GM19397 (cell line): Measurements from ENCODE around the gene SLC43A3.
"Not testable (repeated sequence)": the region's sequence is repeated elsewhere in the genome, so short reads cannot be mapped to it uniquely, and the experiment has no call there.

Source experiments
- ATAC-seq: cut with Tn5 transposase; IDR thresholded peaks from one replicate; pipeline ENCODE4 v1.9.1; 2021; ENCODE audit warnings: mild to moderate bottlenecking, moderate library complexity; ENCODE audit not compliant: unreplicated experiment

The SLC43A3 gene

DNA sequence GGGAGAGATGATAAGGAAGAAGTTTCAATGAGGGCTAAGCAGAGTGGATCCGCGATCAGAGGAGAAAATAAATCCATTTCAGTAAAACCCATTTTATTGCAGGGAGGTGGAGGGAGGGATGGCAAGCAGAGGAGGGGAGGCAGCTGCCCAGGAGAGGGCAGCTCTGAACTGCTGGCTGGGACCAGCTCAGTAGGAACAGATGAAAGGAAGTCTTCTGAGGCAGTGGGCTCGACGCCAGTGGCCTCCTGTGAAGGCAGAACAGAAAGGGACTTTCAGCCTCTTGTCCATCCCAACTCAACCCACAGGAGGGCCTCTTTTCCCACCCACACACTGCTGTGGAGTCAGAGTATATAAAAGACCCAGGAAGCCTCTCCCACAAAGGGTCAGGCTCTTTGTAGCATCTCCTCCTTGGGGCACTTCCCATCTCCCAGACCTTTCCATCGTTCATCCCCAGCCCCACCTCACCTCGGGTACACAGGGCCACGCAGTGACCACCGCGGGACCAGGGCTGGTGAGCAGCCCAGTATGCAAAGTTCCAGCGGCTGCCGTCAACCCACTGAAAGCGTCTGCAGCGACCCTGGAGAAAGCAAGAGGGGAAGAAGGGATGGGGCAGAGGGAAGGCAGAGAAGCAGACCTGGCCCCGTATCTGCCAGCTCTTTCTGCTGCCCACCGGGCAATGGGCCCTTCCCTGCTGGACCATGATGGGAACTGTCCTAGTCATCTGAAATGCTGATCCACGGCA lies 39.5 kb downstream of the SLC43A3 start:
- ATAC-seq: no peak

DNA sequence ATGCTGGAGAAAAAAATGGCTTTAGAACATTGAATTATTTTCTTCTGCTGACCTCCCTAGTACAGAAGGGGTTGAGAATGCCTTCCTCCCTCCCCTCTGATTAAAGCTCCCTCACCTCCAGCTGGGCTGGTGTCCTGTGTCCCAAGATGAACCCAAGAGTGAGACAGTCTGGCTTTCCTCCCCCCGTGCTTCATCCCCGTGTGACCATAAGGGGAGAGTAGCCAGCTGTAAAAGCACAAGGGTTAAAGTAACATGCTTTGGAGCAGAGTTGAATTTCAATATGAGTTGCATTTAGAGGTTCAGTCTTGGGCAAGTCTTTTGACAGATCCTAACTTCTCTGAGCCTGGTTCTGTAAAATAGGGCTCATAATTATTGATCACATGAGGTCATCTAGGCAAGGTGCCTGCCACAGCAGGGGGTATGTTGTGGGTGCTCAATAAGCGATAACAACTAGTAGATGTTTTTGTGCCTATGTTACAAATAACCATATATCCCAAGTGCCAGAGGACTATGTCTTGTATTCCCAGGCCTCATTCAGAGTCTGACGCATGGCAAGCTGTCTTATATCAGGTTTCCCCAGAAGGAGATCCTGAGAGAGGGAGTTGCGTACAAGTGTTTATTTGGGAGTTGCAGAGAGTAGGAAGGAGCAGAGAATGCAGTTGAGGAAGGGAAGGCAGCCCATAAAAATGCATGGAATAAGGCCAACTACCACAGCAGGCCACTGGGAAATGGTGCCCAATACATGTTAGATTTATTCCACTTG lies 40.6 kb downstream of the SLC43A3 start:
- no peak for ATAC-seq

DNA sequence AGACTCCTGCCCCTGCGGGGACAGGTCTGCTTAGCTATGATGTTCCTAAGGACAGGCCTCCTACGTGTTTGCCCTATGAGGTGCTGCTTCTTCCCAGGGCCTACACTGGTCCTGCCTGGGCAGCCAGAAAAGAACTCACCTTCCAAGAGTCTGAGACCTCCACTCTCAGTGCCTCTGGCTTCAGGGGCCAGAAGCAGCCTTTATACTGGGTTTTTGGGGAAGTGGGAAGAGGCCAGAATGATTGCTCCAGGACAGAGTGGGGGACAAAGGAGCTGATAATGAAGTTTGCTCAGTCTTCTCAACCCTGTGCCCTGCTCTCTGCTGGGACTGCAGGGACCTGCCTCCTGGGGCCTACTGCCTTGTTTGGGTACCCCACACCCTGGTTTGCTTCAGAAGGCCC lies 45.9 kb downstream of the SLC43A3 start, which contains the start of gene PRG3:
PRG3 (minus strand) TSS at position 176 of the 400 bp plus-strand sequence. CDS start 442 bp downstream, outside the sequence.
- no peak for ATAC-seq

DNA sequence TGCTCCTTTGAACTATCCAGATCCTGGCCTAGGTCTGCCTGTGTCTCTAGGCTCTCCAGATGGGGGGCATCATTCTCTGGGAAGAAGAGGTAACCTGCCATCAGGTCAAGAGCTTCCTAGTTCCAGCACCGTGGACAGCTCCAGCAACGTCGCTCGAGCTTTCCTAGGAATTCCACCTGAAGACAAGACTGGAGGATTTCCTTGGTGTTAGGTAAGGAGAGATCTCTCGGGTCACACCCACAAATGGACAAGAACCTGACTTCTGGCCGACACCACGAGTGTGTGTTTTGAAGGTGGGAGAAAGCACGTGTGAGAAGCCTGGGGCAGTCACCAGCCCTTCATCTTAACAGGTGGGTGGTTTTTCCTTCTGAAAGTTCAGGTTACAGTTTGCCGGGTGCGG lies 47.2 kb downstream of the SLC43A3 start:
- no peak for ATAC-seq

DNA sequence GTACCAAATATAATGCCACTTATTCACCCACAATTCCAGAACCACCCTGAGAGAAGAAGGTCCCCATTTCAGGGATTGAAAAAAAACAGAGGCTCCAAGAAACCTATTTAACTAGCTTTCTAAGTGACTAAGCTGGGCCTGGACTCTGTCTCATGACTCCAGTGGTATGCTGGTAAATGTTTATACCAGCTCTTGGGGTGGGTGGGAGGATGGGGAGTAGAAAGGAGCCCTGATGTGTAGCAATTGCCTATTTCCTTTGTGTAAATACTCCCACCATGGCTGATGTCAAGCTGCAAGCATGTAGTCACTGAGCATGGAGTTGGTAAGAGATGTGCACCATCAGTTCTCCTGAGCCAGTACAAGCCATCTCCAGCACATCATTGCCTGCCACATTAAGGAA lies 48.7 kb downstream of the SLC43A3 start:
- ATAC-seq: no peak

DNA sequence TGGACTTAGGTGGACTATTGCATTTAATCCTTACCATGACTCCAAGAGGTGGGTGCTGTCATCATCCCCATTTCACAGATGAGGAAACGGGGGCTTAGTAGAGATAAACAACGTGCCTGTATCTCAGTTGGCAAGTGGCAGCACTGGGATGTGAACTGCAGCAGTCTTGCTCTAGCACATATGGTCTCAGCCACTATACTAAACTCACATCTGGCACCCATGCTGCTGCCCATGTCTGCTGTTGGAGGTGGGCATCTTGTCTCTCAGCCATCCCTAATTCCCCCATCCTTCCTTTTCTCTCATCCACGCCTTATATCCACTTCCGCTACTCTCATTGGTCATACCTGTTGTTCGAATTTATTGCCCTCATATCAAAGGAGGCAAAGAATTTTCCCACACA lies 49.8 kb downstream of the SLC43A3 start:
- ATAC-seq: no peak

DNA sequence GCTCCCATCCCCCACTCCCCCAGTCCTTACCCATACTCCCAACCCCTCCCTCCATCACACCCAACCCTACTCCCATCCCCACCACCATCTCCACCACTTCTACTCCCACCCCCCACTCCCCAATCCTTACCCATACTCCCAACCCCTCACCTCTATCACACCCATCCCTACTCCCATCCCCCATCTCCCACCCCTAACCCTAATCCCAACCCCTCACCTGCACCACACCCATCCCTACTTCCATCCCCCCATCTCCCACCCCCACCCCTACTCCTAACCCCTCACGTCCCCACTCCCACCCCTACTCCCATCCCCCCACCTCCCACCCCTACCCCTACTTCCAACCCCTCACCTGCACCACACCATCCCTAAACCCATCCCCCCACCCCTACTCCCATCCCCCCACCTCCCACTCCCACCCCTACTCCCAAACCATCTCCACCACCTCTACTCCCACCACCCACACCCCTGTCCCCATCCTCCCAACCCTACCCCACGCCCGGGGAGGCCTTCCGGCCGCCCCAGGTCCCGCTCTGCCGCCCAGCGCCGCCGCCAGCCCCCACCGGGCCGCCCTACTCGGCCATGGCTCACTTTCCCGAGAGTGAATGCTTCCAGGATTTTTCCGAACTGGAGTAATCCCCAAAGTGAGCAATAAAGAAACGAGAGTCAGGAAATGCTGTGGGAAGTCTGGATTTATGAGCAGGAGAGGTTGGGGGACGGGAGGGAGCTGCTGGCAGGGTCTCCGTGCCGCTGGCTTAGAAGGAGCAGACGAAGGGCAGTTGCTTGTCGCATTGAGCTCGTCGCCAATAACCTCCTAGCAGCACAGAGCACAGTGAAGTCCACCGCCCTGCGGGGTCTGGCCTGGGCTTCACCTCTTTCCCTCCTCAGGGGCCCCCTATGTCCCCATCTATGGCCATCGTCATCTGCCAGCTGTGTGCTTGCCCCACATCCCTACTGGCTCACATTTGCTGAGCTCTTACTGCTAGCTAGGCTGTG lies 50.5 kb downstream of the SLC43A3 start:
- ATAC-seq: no peak

DNA sequence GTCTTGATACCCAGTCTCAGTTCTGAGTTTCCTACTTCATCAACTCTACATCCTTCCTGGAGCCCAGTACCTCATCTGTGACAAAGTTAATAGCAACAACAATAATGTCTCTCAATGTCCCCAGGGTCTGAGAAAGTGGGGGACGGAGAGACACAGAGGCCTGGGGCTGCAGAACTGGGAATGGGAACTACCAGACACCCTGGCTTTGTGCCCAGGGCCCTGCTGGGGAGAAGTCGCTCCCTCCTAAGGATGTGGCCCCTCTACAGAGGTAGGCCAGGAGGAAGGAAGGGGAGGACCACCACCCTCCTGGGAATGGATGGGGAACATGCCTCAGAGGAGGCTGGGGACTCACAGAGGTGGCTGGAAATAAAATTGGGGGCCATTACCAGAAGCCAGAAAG lies 51.4 kb downstream of the SLC43A3 start:
- no peak for ATAC-seq

DNA sequence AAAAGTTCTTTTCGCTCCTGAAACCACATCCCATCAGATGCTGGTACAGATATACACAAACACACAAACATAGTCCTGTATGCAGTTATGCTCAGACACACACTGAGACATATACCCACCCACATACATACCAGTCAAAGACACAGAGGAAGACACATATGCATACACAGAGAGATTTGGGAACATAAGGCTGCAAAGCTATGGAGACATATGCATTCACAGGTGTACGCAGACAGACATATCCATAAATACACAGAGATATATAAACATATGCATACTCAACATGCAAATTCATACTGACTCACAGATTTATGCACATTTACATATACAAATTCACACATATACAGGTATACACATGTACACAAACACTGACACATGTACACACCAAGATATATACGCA lies 52.0 kb downstream of the SLC43A3 start:
- no peak for ATAC-seq

DNA sequence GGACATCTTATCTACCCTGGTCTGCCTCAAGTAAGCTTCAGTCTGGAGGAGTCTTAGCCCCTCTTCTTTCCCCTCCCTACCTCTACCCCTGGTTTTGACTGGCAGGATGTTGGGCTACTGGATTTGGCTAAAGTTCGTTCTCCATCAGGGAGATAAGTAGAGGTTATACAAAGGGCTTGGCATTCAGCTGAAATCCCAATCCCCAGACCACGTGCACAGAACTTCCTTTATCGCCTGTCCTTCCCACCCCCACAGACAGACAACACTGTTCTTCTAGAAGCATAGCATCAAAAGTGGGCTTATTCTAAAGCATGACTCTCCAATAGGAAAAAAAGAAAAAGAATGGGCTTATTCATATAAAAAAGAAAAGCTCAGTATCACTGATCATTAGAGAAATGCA lies 53.8 kb downstream of the SLC43A3 start:
- ATAC-seq: no peak

DNA sequence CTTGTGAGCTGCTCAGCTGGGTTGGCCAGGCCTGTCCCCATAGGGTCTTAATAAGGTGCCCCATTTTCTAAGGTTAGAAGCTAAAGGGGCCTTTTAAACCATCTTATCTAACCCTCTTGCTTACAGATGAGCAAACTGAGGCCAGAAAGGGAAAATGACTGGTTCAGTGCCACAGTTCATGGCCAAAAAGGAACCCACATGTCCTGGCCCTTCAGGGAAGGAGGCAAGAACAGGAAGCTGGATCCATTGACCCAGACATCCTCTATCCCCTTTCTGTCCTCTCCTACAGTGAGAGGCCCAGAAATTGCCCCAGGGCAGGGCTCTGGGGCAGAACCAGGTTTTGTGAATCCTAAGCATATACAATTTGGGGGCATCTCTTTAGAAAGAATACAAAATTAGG lies 56.0 kb downstream of the SLC43A3 start:
- no peak for ATAC-seq

DNA sequence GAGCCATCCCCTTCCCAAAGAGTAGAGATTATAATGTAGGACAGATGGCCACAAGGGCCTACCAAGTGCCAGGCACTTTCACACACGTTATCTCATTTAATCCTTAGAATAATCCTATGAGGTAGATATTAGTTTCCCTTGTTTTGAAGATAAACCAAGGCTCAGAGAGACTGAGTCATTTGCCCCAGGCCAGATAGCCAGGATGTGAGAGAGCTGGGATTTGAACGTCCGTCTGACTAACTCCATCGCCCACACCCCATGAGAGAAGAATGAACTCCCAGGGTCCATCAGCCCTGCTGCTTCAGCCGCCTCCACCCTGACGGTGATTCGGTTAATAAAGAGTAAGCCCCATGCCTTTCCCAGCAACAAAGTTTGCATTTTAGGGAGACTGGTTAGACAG lies 56.7 kb downstream of the SLC43A3 start:
- no peak for ATAC-seq

DNA sequence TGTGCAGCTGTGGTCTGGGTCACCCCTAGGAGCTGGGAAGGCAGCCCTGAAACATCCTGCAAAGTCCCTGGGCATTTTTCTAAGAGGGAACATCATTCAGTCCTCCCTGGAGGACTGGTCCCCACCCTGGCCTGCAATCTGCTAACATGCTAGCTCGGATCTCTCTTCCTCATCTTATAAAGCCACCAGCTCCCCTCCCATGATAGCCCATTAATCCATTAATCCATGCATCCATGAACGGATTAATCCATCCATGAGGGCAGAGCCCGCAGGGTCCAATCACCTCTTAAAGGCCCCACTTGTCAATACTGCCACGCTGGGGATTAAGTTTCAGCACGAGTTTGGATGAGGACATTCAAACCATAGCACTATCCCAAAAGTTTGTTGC lies 58.1 kb downstream of the SLC43A3 start:
- ATAC-seq: no peak

DNA sequence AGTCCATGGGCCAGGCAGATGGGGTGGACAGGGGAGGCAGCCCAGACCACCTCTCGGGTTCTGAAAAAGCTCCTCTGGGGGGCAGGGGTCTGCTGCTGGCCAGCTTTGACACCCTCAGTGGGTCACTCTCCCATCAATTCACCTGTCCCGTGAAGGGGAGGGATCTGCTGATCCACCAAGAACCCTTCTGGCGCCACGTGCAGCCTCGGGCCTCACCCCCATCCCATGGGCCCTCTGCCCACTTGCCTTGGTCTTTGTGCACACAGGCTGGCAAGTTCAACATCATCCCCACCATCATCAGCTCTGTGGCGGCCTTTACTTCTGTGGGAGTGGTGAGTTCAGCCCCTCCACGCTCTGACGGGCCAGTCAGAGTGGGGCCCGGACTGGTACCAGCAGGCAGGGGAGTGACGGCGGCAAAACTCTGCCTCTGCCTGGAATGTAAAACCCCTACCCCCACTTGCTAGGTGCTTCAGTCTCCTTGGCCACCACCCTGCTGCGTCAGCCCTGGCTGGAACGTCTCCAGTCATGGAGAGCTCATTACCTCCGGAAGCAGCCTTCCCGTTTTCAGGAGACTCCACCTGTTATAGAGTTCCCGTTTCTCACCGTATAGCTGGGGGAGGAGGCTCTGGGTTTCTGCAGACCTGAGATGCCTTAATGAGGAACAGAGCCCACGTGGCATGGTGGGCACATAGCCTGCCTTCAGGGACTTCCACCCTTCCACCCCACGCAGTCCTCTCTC lies 58.6 kb downstream of the SLC43A3 start:
- ATAC-seq: no peak

DNA sequence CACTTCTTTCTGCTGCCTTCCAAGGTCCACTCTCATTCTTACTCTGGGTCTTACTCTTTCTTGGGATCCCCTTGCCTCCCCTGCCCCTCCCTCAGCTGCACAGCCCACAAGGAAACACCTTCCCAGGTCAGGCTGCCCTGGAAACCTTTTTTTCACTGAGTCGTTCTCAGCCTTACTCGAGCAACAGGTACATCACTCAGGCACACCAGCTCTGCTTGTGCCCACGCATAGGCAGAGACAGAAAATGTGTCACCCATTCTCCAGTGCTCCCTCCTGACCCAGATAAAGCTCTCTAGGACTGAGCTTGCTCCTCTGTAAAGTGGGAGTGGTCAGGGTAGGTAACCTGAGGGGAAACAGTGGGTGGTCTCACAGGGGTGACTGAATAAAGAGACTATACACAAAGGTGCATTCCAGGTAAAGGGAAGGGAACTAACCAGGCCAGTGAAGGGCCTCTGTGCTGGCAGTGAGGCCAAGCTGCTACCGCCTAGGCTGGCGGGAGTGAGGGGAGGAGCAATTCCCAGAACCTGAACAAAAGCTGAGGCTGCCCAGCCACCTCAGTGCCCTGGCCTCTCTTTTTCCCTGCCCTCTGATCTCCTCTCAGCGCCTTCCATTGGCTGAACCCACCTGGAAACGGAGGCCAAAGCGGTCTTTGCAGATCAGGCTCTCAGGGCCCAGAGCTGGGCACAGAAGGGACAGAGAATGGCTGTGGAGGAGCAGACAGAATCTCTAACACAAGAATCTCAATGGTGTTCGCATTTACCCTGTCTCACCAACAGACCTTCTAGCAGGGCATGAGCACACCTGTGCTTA lies 61.9 kb downstream of the SLC43A3 start:
- no peak for ATAC-seq

DNA sequence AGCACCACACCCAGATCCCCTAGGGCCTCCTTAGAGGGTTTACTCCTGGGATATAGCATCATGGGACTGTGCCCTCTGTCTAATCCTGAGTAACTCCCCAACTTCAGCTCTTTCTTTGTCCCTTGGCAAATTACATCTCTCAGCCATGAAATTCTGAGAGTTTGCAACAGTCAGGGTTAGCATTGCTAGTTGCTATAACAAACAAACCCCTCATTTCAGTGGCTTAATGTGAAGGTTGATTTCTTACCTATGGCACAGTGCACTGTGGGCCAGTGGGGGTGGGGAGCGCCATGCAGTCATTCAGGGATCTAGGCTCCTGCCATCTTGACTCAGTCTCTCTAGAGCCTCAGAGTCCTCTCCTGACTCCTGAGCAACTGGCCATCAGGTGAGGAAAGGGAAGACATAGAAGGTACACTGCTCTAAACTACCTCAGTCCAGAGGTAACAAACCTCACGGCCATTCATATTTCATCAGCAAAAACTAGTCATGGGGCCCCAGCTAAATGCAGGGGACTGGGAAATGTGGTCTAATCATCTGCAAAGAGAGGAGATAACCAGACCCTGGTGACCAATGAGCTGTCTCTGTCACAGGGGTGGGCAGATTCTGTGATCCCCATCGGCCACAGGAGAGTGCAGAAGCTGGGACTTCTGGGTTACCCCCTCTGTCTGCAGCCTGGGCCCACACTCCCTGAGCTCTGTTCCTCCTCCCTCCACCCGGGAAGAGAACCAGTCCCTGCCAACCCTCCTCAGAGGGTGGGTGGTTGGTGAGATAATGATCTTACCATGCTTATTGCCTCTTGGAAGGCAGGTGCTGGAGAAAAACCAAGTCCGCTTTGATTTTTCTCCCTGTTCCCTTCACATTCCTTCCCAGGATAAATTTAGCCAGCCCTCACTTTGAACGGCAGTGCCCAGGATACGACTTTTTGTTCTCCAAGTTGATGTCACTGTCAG lies 63.5 kb downstream of the SLC43A3 start:
- no peak for ATAC-seq

DNA sequence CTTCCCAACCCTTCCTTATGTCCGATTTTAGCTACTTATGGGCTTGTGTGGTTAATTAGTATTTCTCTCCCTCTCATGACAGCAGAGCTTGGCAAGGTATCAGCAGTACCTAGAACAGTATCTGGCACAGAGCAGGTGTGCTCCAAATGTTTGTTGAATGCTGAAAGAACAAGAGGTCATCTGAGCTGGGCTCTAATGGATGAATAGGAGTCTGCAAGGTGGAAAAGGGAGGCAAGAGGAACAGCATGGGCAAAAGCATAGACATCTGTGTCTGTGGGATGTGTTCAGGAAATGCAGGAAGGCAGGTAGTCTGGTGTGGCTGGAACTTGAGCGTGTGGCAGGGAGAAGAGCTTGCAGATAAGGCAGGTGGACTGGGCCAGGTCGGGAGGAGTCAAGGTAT lies 65.0 kb downstream of the SLC43A3 start:
- no peak for ATAC-seq

DNA sequence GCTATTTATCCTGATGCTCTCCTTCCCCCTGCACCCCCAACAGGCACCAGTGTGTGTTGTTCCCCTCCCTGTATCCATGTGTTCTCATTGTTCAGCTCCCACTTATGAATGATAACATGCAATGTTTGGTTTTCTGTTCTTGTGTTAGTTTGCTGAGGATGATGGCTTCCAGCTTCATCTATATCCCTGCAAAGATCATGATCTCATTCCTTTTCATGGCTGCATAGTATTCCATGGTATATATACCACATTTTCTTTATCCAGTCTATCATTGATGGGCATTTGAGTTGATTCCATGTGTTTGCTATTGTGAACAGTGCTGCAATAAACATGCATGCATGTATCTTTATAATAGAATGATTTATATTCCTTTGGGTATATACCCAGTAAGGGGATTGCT lies 65.5 kb downstream of the SLC43A3 start:
- not testable (repeated sequence) for ATAC-seq

DNA sequence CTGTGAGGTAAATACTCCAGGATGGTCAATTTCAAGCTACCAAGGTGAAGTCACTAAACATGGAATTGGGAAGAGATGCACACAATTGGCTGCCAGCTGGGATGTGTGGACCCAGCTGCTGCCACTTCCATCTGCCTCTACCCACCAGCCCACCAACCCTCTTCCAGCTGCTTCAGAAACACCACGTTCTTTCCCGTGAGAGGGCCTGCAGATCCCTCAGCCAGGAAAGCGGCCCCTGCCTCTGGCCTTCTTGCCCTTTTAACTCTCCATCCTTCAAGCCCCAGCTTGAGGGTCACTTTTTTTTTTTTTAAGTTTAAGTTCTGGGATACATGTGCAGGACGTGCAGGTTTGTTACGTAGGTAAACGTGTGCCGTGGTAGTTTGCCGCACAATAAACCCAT lies 65.9 kb downstream of the SLC43A3 start:
- no peak for ATAC-seq
